H1 (cell line): Measurements from ENCODE around the gene SBF2.

Experiments
- CBX8 ChIP-seq: fragments of 300-800, 300-1000 bp; sonication (generic); IDR thresholded peaks from 2 replicates; pipeline ENCODE4 v1.7.1; 2016; ENCODE audit warnings: low read depth, low read length, borderline replicate concordance
- CEBPB ChIP-seq: IDR thresholded peaks from 2 replicates; pipeline ENCODE4 v1.6.1; 2012; ENCODE audit warnings: low read depth, low read length
- CTBP2 ChIP-seq: IDR thresholded peaks from 2 replicates; pipeline ENCODE4 v1.7.0; 2011; ENCODE audit warnings: borderline replicate concordance, mild to moderate bottlenecking, moderate library complexity, mixed read lengths, low read length; ENCODE audit not compliant: insufficient read depth, insufficient read length
- CTCF ChIP-seq, 3 experiments: IDR thresholded peaks; 1 replicate in 2 of 3; 2 replicates in 1 of 3; pipeline versions ENCODE4 v1.5.1 to v1.6.1; 2011; ENCODE audit warnings: low read length in 3 of 3, mild to moderate bottlenecking in 3 of 3, inconsistent platforms in 2 of 3, low read depth in 1 of 3, moderate library complexity in 1 of 3; ENCODE audit not compliant: insufficient read depth in 1 of 3; ENCODE audit errors: control extremely low read depth in 1 of 3
- EZH2 ChIP-seq: fragments of 200-600 bp; sonication (generic); IDR thresholded peaks from 2 replicates; pipeline ENCODE4 v1.7.1; 2012; ENCODE audit warnings: low read depth, mild to moderate bottlenecking, moderate library complexity, low read length, inconsistent platforms; ENCODE audit not compliant: severe bottlenecking
- JUN ChIP-seq: IDR thresholded peaks from 2 replicates; pipeline ENCODE4 v1.6.1; 2011; ENCODE audit warnings: low read depth, mild to moderate bottlenecking, improper control_type of control experiment, low read length
- JUND ChIP-seq: IDR thresholded peaks from 2 replicates; pipeline ENCODE4 v1.6.1; 2011; ENCODE audit warnings: mild to moderate bottlenecking, improper control_type of control experiment, low read length
- TAF1 ChIP-seq: IDR thresholded peaks from 2 replicates; pipeline ENCODE4 v1.6.1; 2011; ENCODE audit warnings: mild to moderate bottlenecking, low read depth, low read length

GRCh38 chr11:9765320-9766101 lies 528.5 kb downstream of the SBF2 start:
- TF ChIP-seq CTCF (IDR thresholded peaks at IDR 0.05; ENCODE audit: control extremely low read depth in 1 of 3, insufficient read depth in 1 of 3, low read depth in 1 of 3, low read length in 3 of 3) (no peak), CEBPB (no peak), CBX8 (no peak), EZH2 (no peak), CTBP2 (no peak), JUN (no peak), JUND (no peak), TAF1 (0 out of 2 replicates have a peak, but pooled peaks have one; percentile 21)
